Tibial artery (tissue), 4 donors: ENCODE data around the gene INO80.
"Not testable (repeated sequence)": the region's sequence is repeated elsewhere in the genome, so short reads cannot be mapped to it uniquely, and the experiment has no call there.

Experiments used
- DNase-seq, 2 donors: peaks; one replicate each; pipeline ENCODE4 v3.0.0-alpha.2; 2019
- H3K27ac ChIP-seq, 2 donors: fragments of 200-600 bp; sonication (generic) in 1 of 2; 1 replicate in 1 of 2; 2 replicates in 1 of 2; pipeline ENCODE4 v1.5.1; 2018 to 2019; ENCODE audit warnings: mild to moderate bottlenecking in 1 of 2
- H3K27me3 ChIP-seq, 2 donors: fragments of 200-600 bp; sonication (generic) in 1 of 2; one replicate each; pipeline versions ENCODE4 v1.5.1 to v1.6.0; 2016 to 2019
- H3K36me3 ChIP-seq, 3 donors: fragments of 200-600 bp; sonication (generic) in 2 of 3; one replicate each; pipeline ENCODE4 v1.5.1; 2016 to 2019; ENCODE audit warnings: mild to moderate bottlenecking in 2 of 3
- H3K4me1 ChIP-seq, 4 donors: fragments of 200-600 bp; sonication (generic) in 2 of 4; 1 replicate in 3 of 4; 2 replicates in 1 of 4; pipeline ENCODE4 v1.5.1; 2016 to 2019
- H3K4me3 ChIP-seq, 2 donors: fragments of 200-600 bp; sonication (generic) in 1 of 2; 1 replicate in 1 of 2; 2 replicates in 1 of 2; pipeline ENCODE4 v1.5.1; 2018 to 2019; ENCODE audit warnings: mild to moderate bottlenecking in 2 of 2
- H3K9me3 ChIP-seq, 3 donors: fragments of 200-600 bp; sonication (generic) in 1 of 3; one replicate each; pipeline ENCODE4 v1.5.1; 2016 to 2019
- CTCF ChIP-seq, 2 experiments: fragments of 200-600 bp in 1 of 2; fragments of 450-650 bp in 1 of 2; IDR thresholded peaks; one replicate each; pipeline ENCODE4 v1.5.1; 2017 to 2019; ENCODE audit warnings: antibody characterized with exemption in 2 of 2, mild to moderate bottlenecking in 1 of 2, moderate library complexity in 1 of 2
- intact Hi-C: fragments of 100-400 bp; cut with DNase I; formaldehyde crosslinking; loops from one replicate; pipeline ENCODE4 v1.15.0; 2023; ENCODE audit warnings: low total_unique reads

INO80 gene

GRCh38 chr15:41154412-41154811, 38.3 kb upstream of the INO80 start:
- no peaks in the 10 kb centered on the region for H3K4me1 ChIP-seq
- TF ChIP-seq CTCF (IDR thresholded peaks at IDR 0.05) = no peak
- H3K36me3 ChIP-seq = no peaks in the 10 kb centered on the region
- no peak overlapping the region for H3K27ac ChIP-seq
- no peak overlapping the region for H3K4me3 ChIP-seq
- intact Hi-C loops = loop anchor here (10.0 kb wide), 1 partner anchor 70 kb away; no protein-coding TSS in a partner anchor
- H3K9me3 ChIP-seq = no peaks in the 10 kb centered on the region
- H3K27me3 ChIP-seq = peaks cover 0 to 8% of the 10 kb centered on the region in 2 donors
- DNase-seq = no peak

- Histone ChIP-seq H3K9me3 (no peaks in the 10 kb centered on the region), H3K4me3 (no peak overlapping the region), H3K27me3 (peaks cover 0 to 8% of the 10 kb centered on the region in 2 donors), H3K27ac (no peak overlapping the region), H3K36me3 (no peaks in the 10 kb centered on the region), H3K4me1 (no peaks in the 10 kb centered on the region)
- intact Hi-C loops = loop anchor here (10.0 kb wide), 1 partner anchor 69 kb away; no protein-coding TSS in a partner anchor
- DNase-seq = no peak
- TF ChIP-seq CTCF (IDR thresholded peaks at IDR 0.05) = no peak
Measured at GRCh38 chr15:41153733-41154132, 37.7 kb upstream of the INO80 start.

GRCh38 chr15:41151451-41152005, 35.4 kb upstream of the INO80 start:
- TF ChIP-seq CTCF (IDR thresholded peaks at IDR 0.05) = no peak
- Histone ChIP-seq H3K27me3 (peaks cover 0 to under 1% of the 10 kb centered on the region in 2 donors), H3K9me3 (no peaks in the 10 kb centered on the region), H3K27ac (no peak overlapping the region), H3K36me3 (no peaks in the 10 kb centered on the region), H3K4me3 (no peak overlapping the region), H3K4me1 (no peaks in the 10 kb centered on the region)
- DNase-seq = no peak
- intact Hi-C loops = loop anchor here (10.0 kb wide), 1 partner anchor 67 kb away; no protein-coding TSS in a partner anchor

GRCh38 chr15:41150279-41150678, 34.2 kb upstream of the INO80 start:
- no peak overlapping the region for H3K27ac ChIP-seq
- no peak for DNase-seq
- no peak overlapping the region for H3K4me3 ChIP-seq
- H3K4me1 ChIP-seq = no peaks in the 10 kb centered on the region
- no peaks in the 10 kb centered on the region for H3K9me3 ChIP-seq
- no peak for TF ChIP-seq CTCF (IDR thresholded peaks at IDR 0.05)
- no peaks in the 10 kb centered on the region for H3K27me3 ChIP-seq
- intact Hi-C loops = loop anchor here (10.0 kb wide), 1 partner anchor 65 kb away; no protein-coding TSS in a partner anchor
- H3K36me3 ChIP-seq = no peaks in the 10 kb centered on the region

- Histone ChIP-seq H3K4me1 (no peaks in the 10 kb centered on the region), H3K4me3 (no peak overlapping the region), H3K36me3 (no peaks in the 10 kb centered on the region), H3K27ac (no peak overlapping the region), H3K27me3 (no peaks in the 10 kb centered on the region), H3K9me3 (no peaks in the 10 kb centered on the region)
- TF ChIP-seq CTCF (IDR thresholded peaks at IDR 0.05) = no peak
- DNase-seq = no peak
- intact Hi-C loops = no loop called here
Measured at GRCh38 chr15:41148065-41148464, 32.0 kb upstream of the INO80 start.

GRCh38 chr15:41139619-41140018, 23.5 kb upstream of the INO80 start:
- no peak overlapping the region for H3K27ac ChIP-seq
- H3K9me3 ChIP-seq = no peaks in the 10 kb centered on the region
- intact Hi-C loops = no loop called here
- H3K4me1 ChIP-seq = no peaks in the 10 kb centered on the region
- no peak for TF ChIP-seq CTCF (IDR thresholded peaks at IDR 0.05)
- DNase-seq = no peak
- H3K36me3 ChIP-seq = no peaks in the 10 kb centered on the region
- H3K4me3 ChIP-seq = no peak overlapping the region
- no peaks in the 10 kb centered on the region for H3K27me3 ChIP-seq

DNA sequence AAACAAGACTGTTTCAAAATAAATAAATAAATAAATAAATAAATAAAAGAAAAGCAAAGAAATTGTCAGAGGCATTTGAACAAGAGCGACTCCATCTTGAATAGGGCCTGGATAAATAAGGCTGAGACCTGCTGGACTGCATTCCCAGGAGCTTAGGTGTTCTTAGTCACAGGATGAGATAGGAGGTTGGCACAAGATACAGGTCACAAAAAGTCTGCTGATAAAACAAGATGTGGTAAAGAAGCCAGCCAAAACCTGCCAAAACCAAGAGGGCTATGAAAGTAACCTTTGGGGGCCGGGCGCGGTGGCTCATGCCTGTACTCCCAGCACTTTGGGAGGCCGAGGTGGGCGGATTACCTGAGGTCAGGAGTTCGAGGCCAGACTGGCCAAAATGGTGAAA, 23.0 kb upstream of the INO80 start:
- intact Hi-C loops, DNase-seq, H3K9me3 ChIP-seq, H3K27me3 ChIP-seq, H3K4me1 ChIP-seq, H3K4me3 ChIP-seq, H3K27ac ChIP-seq, H3K36me3 ChIP-seq: not testable (repeated sequence)

GRCh38 chr15:41135580-41135979, 19.5 kb upstream of the INO80 start:
- intact Hi-C loops, H3K27ac ChIP-seq, H3K4me1 ChIP-seq, H3K4me3 ChIP-seq, H3K27me3 ChIP-seq, DNase-seq, H3K9me3 ChIP-seq, H3K36me3 ChIP-seq: not testable (repeated sequence)
